OCI-LY1 (cell line): Measurements from ENCODE around the gene MAP3K20.

ENCODE experiments used
- CTCF ChIP-seq: fragments of 200-600 bp; sonication (generic), shearing (Covaris generic); IDR thresholded peaks from 2 replicates; pipeline ENCODE4 v1.5.1; 2017; ENCODE audit warnings: mild to moderate bottlenecking, antibody characterized with exemption, low read length, moderate library complexity, mixed read lengths
- EZH2 ChIP-seq: fragments of 200-600 bp; sonication (generic), shearing (Covaris generic); IDR thresholded peaks from 2 replicates; pipeline ENCODE4 v1.8.0; 2017; ENCODE audit warnings: borderline replicate concordance, mixed run types, mild to moderate bottlenecking, antibody characterized with exemption, low read length, moderate library complexity, mixed read lengths

DNA sequence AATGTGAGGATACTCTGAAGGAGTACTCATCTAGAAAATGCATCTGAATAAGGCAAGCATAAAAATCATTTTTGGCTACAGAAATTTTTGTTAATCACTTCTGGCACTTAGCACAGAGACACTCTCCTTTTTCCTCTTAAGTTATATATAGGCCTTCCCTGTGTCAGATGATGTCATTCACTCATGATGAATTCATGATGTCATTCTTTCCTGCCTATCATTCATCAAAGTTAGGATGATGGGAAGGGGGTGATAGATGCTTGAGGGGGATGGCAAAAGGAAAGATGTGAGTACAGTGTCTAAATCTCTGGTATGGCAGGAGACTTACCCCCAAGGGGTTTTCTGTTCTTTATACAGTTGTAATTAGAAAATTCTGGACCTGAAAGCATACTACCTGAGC is 42.0 kb downstream of the MAP3K20 start:
- no peak for TF ChIP-seq CTCF
- no peak for TF ChIP-seq EZH2
